ENCODE data around the gene CCDC81. TPM values are rescaled to one million over a fixed set of nuclear protein-coding genes. Genes with fewer than 3 reads are reported as not detected.

CCDC81 gene
- total and polyA plus RNA-seq, 2 of the 4 experiments (the other 2 are of a cell fraction): 3.1 to 6.5 TPM

GRCh38 chr11:86369668-86370067 lies 5.0 kb upstream of the CCDC81 start:
- in situ Hi-C loops (cut with MboI; ENCODE audit: low sequenced_read_pairs): loop anchor here (10.0 kb wide), 1 partner anchor 445 kb away; no protein-coding TSS in a partner anchor
- no peak overlapping the region for H3K23ac ChIP-seq (ENCODE audit: low read depth, low read length)
- H2AK5ac ChIP-seq (ENCODE audit: low read depth, low read length): no peak overlapping the region

More at GRCh38 chr11:86369668-86370067, 5.0 kb upstream of the CCDC81 start:
- Histone ChIP-seq H3K9ac (ENCODE audit: low read depth, low read length) (no peak overlapping the region), H4K8ac (ENCODE audit: low read depth in 2 of 2, low read length in 2 of 2) (no peak overlapping the region), H3K4me1 (ENCODE audit: control insufficient read depth, insufficient read depth, low read length) (peaks cover 2% of the 10 kb centered on the region; the same call in 1 of the 2 replicates), H3K4me2 (ENCODE audit: low read depth, low read length) (no peak overlapping the region), H3K36me3 (ENCODE audit: control insufficient read depth, insufficient read depth, low read length) (no peaks in the 10 kb centered on the region), H4K5ac (ENCODE audit: low read depth, low read length) (no peak overlapping the region), H2BK5ac (ENCODE audit: low read depth, low read length, poor library complexity, severe bottlenecking) (no peak overlapping the region), H3K56ac (ENCODE audit: extremely low read depth, insufficient read depth, low read length) (no peak overlapping the region), H2BK20ac (ENCODE audit: low read depth, low read length) (no peak overlapping the region), H3K27ac (ENCODE audit: insufficient read depth, low read length) (no peak overlapping the region), H3K79me1 (ENCODE audit: low read depth in 1 of 2, low read length in 2 of 2) (no peaks in the 10 kb centered on the region), H2AK9ac (replicated peaks; ENCODE audit: low read depth, low read length, poor library complexity) (no peak overlapping the region), H3K4ac (ENCODE audit: low read depth, low read length) (no peak overlapping the region), H3K18ac (ENCODE audit: low read depth, low read length) (no peak overlapping the region), H3K9me1 (ENCODE audit: insufficient read depth, low read length) (no peaks in the 10 kb centered on the region), H3K27me3 (ENCODE audit: control insufficient read depth, insufficient read depth, low read length) (no peaks in the 10 kb centered on the region), H4K91ac (ENCODE audit: insufficient read depth, low read depth, low read length) (no peak overlapping the region), H2AFZ (replicated peaks; ENCODE audit: low read length, poor library complexity) (no peak overlapping the region), H4K20me1 (ENCODE audit: insufficient read depth, low read length) (no peaks in the 10 kb centered on the region), H3K9me3 (ENCODE audit: control insufficient read depth, insufficient read depth, low read length) (no peaks in the 10 kb centered on the region), H2BK120ac (ENCODE audit: low read depth, low read length) (no peak overlapping the region), H2BK15ac (ENCODE audit: low read depth, low read length) (no peak overlapping the region), H3K14ac (replicated peaks; ENCODE audit: low read depth, low read length) (no peak overlapping the region), H3K4me3 (ENCODE audit: insufficient read depth, low read depth, low read length) (no peak overlapping the region)
- CTCF ChIA-PET: interaction anchor here (1.0 kb wide), 1 partner anchor 9 kb away, joined by 3 read pairs; no protein-coding TSS in a partner anchor
- ATAC-seq (ENCODE audit: low read depth): no peak
- POLR2A ChIA-PET (ENCODE audit: unreplicated experiment): no interaction called here
- intact Hi-C loops (cut with micrococcal nuclease) (no loop called here), dilution Hi-C loops (cut with HindIII; ENCODE audit: low sequenced_read_pairs, unreplicated experiment) (no loop called here)
- TF ChIP-seq CEBPB (IDR thresholded peaks at IDR 0.05; ENCODE audit: low read depth, low read length): peak; percentile 67
- TF ChIP-seq SMC3 (IDR thresholded peaks at IDR 0.05; ENCODE audit: low read depth, low read length): no peak
- DNase-seq: no peak
- WGBS, 2 experiments (ENCODE audit: extremely low coverage in 2 of 2, insufficient read length in 1 of 2): 90% methylated on average over 2 of the region's 7 CpGs; no CpG with 5 or more reads in 1 of the 2 experiments
- no TSS peak for BruUV-seq (replicated peaks)
